NCI-H187 treated with DMSO at 0.1 percent for 48 hours (cell line): ENCODE results near the gene SLC25A47.
"Not testable (repeated sequence)": the region's sequence is repeated elsewhere in the genome, so short reads cannot be mapped to it uniquely, and the experiment has no call there.

Source experiments
- DNase-seq: peaks from one replicate; lab custom pipeline; 2025; lab: John Stamatoyannopoulos, UW

SLC25A47 gene

GRCh38 chr14:100305324-100306100 is 17.6 kb upstream of the SLC25A47 start:
- DNase-seq: no peak

GRCh38 chr14:100306101-100306997 is 16.8 kb upstream of the SLC25A47 start, which contains the start of gene SLC25A29:
TSS of gene SLC25A29 (minus strand) at chr14:100306444. CDS start at chr14:100306232, 212 bp downstream.
- DNase-seq: peak; percentile 59

- DNase-seq: no peak
These were observed 16.0 kb upstream of the SLC25A47 start for GRCh38 chr14:100306998-100307765.

GRCh38 chr14:100307766-100308426 is 15.2 kb upstream of the SLC25A47 start:
- no peak for DNase-seq

GRCh38 chr14:100308427-100308792 is 14.7 kb upstream of the SLC25A47 start:
- not testable (repeated sequence) for DNase-seq

GRCh38 chr14:100309028-100309737 is 14.0 kb upstream of the SLC25A47 start:
- no peak for DNase-seq

- DNase-seq: not testable (repeated sequence)
These were observed 10.8 kb upstream of the SLC25A47 start for GRCh38 chr14:100312110-100312876.

GRCh38 chr14:100312877-100313400 is 10.2 kb upstream of the SLC25A47 start:
- DNase-seq: no peak

GRCh38 chr14:100313464-100314230 is 9.5 kb upstream of the SLC25A47 start:
- no peak for DNase-seq

- no peak for DNase-seq
These were observed 8.4 kb upstream of the SLC25A47 start for GRCh38 chr14:100314724-100315123.

- no peak for DNase-seq
These were observed 5.8 kb upstream of the SLC25A47 start for GRCh38 chr14:100317389-100317788.

GRCh38 chr14:100317912-100318808 is 5.0 kb upstream of the SLC25A47 start:
- DNase-seq: no peak

GRCh38 chr14:100320157-100320856 is 2.8 kb upstream of the SLC25A47 start:
- no peak for DNase-seq

GRCh38 chr14:100321473-100322137 is 1.5 kb upstream of the SLC25A47 start:
- no peak for DNase-seq

- DNase-seq: no peak
These were observed 791 bp upstream of the SLC25A47 start for GRCh38 chr14:100322138-100322957.

GRCh38 chr14:100323942-100324307 is 786 bp downstream of the SLC25A47 start:
- DNase-seq: no peak
